Left ventricle myocardium inferior (tissue), 1 donor: Measurements from ENCODE around the gene PIK3R3. TPM values are rescaled to one million over a fixed set of nuclear protein-coding genes. Genes with fewer than 3 reads are reported as not detected.

Source experiments
- DNase-seq: peaks from one replicate; pipeline ENCODE4 v3.0.0-alpha.2; 2020
- H3K27ac ChIP-seq: fragments of 200-600 bp; replicated peaks from 2 replicates; pipeline ENCODE4 v1.8.0; 2021
- H3K27me3 ChIP-seq: fragments of 200-600 bp; 2 replicates; pipeline ENCODE4 v1.8.0; 2021; ENCODE audit warnings: low read depth
- H3K36me3 ChIP-seq: fragments of 200-600 bp; 2 replicates; pipeline ENCODE4 v1.8.0; 2021
- H3K4me1 ChIP-seq: fragments of 200-600 bp; 2 replicates; pipeline ENCODE4 v1.8.0; 2021
- H3K4me3 ChIP-seq: fragments of 200-600 bp; 2 replicates; pipeline ENCODE4 v1.8.0; 2021; ENCODE audit warnings: mild to moderate bottlenecking, moderate library complexity
- H3K9me3 ChIP-seq: fragments of 200-600 bp; replicated peaks from 2 replicates; pipeline ENCODE4 v1.8.0; 2021
- intact Hi-C: fragments of 100-400 bp; cut with micrococcal nuclease; formaldehyde crosslinking; loops from one replicate; pipeline ENCODE4 v1.11.0; 2022
- total RNA-seq: library from RNA; stranded (reverse); fragmentation: NEBNext Ultra II Directional; extraction: Animal tissue kit (Norgen Biotek cat#: 25700); gene quantifications from one replicate; pipeline ENCODE4 v1.2.1, GENCODE V29; 2021
- TF ChIP-seq, protein P1 (sequence below): fragments of 200-600 bp; IDR thresholded peaks from 2 replicates; pipeline ENCODE4 v1.8.0; 2021; ENCODE audit warnings: antibody characterized with exemption, mild to moderate bottlenecking, borderline replicate concordance
- donor health status: DM: no; HTN: yes; CAD: no; lungs with severe emphysema.

PIK3R3 gene
- total RNA-seq, 1 donor from 2014 or later: 32.7 TPM

DNA sequence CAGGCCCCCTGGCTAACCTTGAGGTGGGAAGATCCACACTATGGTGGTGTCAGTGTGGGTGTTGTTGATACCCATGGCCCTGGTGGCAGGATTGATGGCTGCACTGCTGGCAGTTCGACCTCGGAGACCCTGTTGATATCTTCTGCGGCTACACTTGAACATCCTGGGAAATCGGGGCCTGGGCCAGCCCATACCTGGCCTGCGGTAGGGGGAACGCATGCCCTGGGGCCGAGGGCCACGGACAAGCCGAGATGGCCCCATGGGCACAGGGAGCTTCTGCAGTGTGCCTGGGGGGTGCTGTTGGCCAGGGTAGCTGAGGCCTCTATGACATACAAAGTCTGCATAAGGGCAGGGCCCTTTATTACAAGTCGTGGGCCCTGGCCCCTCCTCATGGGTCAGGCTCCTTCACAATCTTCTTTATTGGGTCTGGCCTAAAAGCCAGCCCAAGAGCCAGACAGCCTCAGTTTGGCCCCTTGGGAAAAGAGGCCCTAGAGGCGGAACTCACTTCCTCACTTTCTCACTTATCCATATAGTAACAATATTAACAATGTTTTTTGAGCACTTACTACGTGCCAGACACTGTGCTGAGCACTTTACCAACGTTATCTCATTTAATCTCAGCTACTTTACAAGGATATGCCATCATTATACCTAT, 43.9 kb upstream of the PIK3R3 start, which contains the start of gene P3R3URF:
Gene P3R3URF (minus strand): TSS at position 278 of the 655 bp plus-strand sequence. CDS start 17 bp downstream, at position 261.
- H3K4me3 ChIP-seq: no peak within 1 kb of the TSS
- no peak for DNase-seq
- H3K9me3 ChIP-seq: no peaks in the 10 kb centered on the region
- H3K27me3 ChIP-seq: no peaks in the 10 kb centered on the region
- TF ChIP-seq, protein P1, sequence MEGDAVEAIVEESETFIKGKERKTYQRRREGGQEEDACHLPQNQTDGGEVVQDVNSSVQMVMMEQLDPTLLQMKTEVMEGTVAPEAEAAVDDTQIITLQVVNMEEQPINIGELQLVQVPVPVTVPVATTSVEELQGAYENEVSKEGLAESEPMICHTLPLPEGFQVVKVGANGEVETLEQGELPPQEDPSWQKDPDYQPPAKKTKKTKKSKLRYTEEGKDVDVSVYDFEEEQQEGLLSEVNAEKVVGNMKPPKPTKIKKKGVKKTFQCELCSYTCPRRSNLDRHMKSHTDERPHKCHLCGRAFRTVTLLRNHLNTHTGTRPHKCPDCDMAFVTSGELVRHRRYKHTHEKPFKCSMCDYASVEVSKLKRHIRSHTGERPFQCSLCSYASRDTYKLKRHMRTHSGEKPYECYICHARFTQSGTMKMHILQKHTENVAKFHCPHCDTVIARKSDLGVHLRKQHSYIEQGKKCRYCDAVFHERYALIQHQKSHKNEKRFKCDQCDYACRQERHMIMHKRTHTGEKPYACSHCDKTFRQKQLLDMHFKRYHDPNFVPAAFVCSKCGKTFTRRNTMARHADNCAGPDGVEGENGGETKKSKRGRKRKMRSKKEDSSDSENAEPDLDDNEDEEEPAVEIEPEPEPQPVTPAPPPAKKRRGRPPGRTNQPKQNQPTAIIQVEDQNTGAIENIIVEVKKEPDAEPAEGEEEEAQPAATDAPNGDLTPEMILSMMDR: no peak
- intact Hi-C loops: no loop called here
- peak within 1 kb of the TSS; percentile 80 for H3K27ac ChIP-seq
- H3K36me3 ChIP-seq: no peaks in the 10 kb centered on the region
- H3K4me1 ChIP-seq: peaks cover 70% of the 10 kb centered on the region

DNA sequence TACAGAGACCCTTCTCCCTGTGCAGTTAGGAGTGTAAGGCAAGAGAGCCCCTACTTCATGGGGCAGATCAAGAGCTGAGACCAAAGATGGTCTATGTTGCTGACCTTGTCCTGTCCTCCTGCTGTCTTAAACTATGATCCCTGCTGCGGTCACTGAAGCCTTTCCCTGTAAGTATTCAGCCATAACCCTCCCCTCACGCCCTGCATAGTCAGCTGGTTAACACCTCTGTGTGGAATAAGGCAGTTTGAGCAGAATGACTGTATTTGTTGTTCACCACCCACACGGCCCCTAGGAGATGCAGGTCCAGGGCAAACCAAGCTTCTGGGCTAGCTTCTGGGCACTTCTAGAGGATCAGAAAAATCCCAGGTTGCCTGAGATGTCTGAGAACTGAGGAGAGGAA, 42.8 kb upstream of the PIK3R3 start:
- TF ChIP-seq, protein P1: no peak
- intact Hi-C loops: no loop called here
- Histone ChIP-seq H3K27me3 (no peaks in the 10 kb centered on the region), H3K4me3 (no peak overlapping the region), H3K27ac (peak overlapping the region; percentile 80), H3K9me3 (no peaks in the 10 kb centered on the region), H3K4me1 (peaks cover 72% of the 10 kb centered on the region), H3K36me3 (no peaks in the 10 kb centered on the region)
- no peak for DNase-seq

DNA sequence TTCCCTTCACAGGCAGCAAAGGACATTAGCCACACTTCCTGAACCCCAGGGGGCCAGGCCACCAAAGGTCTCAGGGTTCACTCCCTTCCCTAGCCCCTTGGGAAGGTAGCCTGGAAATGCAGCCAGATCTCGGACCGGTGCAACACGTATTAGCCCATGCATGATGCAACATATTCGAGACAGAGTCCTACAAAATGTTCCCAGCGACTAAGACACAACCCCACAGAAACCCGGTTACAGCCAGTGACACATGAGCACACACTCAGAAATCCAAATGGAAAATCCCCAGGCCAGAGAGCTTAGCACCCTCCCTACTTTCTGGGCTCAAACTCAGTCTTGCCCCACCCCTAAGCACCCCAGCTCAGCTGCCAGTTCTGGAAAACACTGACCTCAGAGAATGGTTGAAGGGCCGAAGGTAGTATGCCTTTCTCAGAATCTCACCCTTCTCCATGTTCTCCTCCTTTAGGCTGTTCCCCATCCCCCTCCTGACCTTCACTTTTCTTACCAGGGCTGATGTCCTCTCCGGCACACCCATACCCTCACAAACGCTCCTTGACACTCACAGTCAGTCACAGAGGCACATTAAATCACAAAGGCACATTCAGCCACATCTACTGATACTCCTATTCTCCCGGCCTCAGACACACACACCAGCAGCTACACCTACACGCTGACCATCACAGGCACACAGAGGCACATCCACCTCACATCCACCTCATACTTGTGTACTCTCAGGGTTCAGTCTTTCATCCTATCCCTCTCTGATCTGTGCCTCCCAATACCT, 42.2 kb upstream of the PIK3R3 start, which contains the start of gene TSPAN1:
Gene TSPAN1 (plus strand): TSS at position 640 of the 784 bp plus-strand sequence. CDS start 6,021 bp downstream, outside the sequence.
- H3K4me1 ChIP-seq: peaks cover 72% of the 10 kb centered on the region
- intact Hi-C loops: loop anchor here (5.0 kb wide), 1 partner anchor 42 kb away; the partner anchor contains the start of gene PIK3R3
- H3K27me3 ChIP-seq: no peaks in the 10 kb centered on the region
- H3K36me3 ChIP-seq: no peaks in the 10 kb centered on the region
- H3K27ac ChIP-seq: peak within 1 kb of the TSS; percentile 80
- no peaks in the 10 kb centered on the region for H3K9me3 ChIP-seq
- peak within 1 kb of the TSS; percentile 12 for H3K4me3 ChIP-seq
- no peak for DNase-seq
- TF ChIP-seq, protein P1: no peak

DNA sequence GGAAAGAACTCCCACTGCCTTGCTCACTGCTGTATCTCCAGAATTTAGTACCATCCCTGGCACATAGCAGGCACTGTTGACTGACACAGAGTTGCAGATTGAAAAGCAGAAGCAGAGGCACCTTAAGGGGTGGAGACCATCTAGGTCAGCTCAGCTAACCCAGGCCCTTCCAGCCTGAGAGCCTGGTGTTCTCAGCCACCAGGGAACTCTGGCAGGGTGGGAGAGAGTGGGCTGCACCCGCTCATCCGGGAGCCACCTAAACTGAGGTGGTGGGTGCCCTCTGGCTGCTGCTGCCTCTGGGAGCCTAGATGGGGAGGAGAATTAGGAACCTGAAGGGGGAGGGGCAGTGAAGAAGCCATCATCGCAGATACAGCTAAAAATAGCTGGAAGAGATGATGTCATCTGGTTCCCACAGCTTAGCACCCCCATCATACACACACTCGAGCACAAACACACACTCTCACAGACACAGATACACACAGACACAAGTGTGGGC, 41.0 kb upstream of the PIK3R3 start:
- Histone ChIP-seq H3K4me1 (peaks cover 70% of the 10 kb centered on the region), H3K27ac (peak overlapping the region; percentile 80), H3K27me3 (no peaks in the 10 kb centered on the region), H3K9me3 (no peaks in the 10 kb centered on the region), H3K36me3 (no peaks in the 10 kb centered on the region), H3K4me3 (peak overlapping the region; percentile 12)
- no peak for DNase-seq
- TF ChIP-seq, protein P1: no peak
- intact Hi-C loops: loop anchor here (5.0 kb wide), 1 partner anchor 41 kb away; the partner anchor contains the start of gene PIK3R3

DNA sequence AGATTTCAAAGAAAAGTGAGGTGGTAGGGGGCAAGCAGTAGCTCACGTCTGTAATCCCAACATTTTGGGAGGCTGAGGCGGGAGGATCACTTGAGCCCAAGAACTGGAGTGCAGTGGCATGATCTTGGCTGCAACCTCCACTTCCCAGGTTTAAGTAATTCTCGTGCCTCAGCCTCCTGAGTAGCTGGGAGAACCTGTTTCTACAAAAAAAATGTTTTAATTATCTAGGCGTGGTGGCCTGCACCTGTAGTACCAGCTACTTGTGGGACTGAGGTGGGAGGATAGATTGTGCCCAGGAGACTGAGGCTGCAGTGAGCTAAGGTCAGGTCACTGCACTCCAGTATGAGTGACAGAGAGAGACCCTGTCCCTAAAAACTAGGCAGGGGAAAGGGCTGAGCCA, 39.9 kb upstream of the PIK3R3 start:
- H3K36me3 ChIP-seq: no peaks in the 10 kb centered on the region
- peaks cover 81% of the 10 kb centered on the region for H3K4me1 ChIP-seq
- H3K27me3 ChIP-seq: peaks cover 4% of the 10 kb centered on the region
- TF ChIP-seq, protein P1: no peak
- no peak overlapping the region for H3K4me3 ChIP-seq
- H3K9me3 ChIP-seq: no peaks in the 10 kb centered on the region
- peak overlapping the region; percentile 80 for H3K27ac ChIP-seq
- no peak for DNase-seq
- intact Hi-C loops: loop anchor here (5.0 kb wide), 1 partner anchor 40 kb away; the partner anchor contains the start of gene PIK3R3
